B cell (primary cell): ENCODE measurements around the gene DNAAF8. TPM values are rescaled to one million over a fixed set of nuclear protein-coding genes. Genes with fewer than 3 reads are reported as not detected.

ENCODE experiments used
- ATAC-seq: fragments of 200-7000 bp; cut with Tn5 transposase; one replicate; pipeline ENCODE4 v1.10.0; 2021; ENCODE audit warnings: low read depth, mild to moderate bottlenecking, moderate number of reproducible peaks, moderate library complexity
- CTCF ChIA-PET: fragments of 350-600 bp; sonication (Branson Sonifier 250); formaldehyde crosslinking; loops from one replicate; lab custom pipeline; 2021; ENCODE audit warnings: antibody characterized with exemption, inconsistent platforms; lab: Charles Lee
- POLR2A ChIA-PET: fragments of 350-600 bp; sonication (Branson Sonifier 250); formaldehyde crosslinking; loops from one replicate; lab custom pipeline; 2021; ENCODE audit warnings: antibody characterized with exemption; lab: Charles Lee
- DNase-seq: peaks from one replicate; pipeline ENCODE4 v3.0.0; 2013
- H2AFZ ChIP-seq: 2 replicates; pipeline ENCODE4 v1.6.1; 2012; ENCODE audit warnings: mild to moderate bottlenecking, low read depth, low read length; ENCODE audit not compliant: insufficient read depth, poor library complexity, severe bottlenecking
- H3K27ac ChIP-seq, 2 donors: 1 replicate in 1 of 2; 2 replicates in 1 of 2; pipeline ENCODE4 v1.5.1; 2012 to 2013; ENCODE audit warnings: low read length in 2 of 2, mild to moderate bottlenecking in 2 of 2, moderate library complexity in 1 of 2
- H3K27me3 ChIP-seq, 4 experiments: fragments of 200-600 bp in 1 of 4; sonication (generic) in 1 of 4; replicated peaks in 1 of 4; 1 replicate in 2 of 4; 2 replicates in 2 of 4; pipeline versions ENCODE4 v1.6.1 to v1.7.0; 2013 to 2016; ENCODE audit warnings: low read length in 3 of 4, mild to moderate bottlenecking in 2 of 4, mixed read lengths in 1 of 4, moderate library complexity in 1 of 4; ENCODE audit not compliant: insufficient read depth in 4 of 4, control insufficient read depth in 3 of 4; ENCODE audit errors: control extremely low read depth in 1 of 4
- H3K36me3 ChIP-seq, 2 experiments: replicated peaks in 1 of 2; 1 replicate in 1 of 2; 2 replicates in 1 of 2; pipeline versions ENCODE4 v1.6.1 to v1.7.1; 2013; ENCODE audit warnings: low read length in 1 of 2; ENCODE audit not compliant: insufficient read depth in 2 of 2, control insufficient read depth in 1 of 2; ENCODE audit errors: control extremely low read depth in 1 of 2, extremely low read depth in 1 of 2
- H3K4me1 ChIP-seq, 2 donors: fragments of 200-600 bp in 1 of 2; sonication (generic) in 1 of 2; 1 replicate in 1 of 2; 2 replicates in 1 of 2; pipeline versions ENCODE4 v1.5.1 to v1.6.1; 2013 to 2017; ENCODE audit warnings: low read length in 2 of 2; ENCODE audit not compliant: control insufficient read depth in 2 of 2, insufficient read depth in 2 of 2
- H3K4me2 ChIP-seq: replicated peaks from 2 replicates; pipeline ENCODE3; 2012; ENCODE audit warnings: mild to moderate bottlenecking, low read depth, low read length; ENCODE audit not compliant: poor library complexity, severe bottlenecking
- H3K4me3 ChIP-seq, 5 experiments: fragments of 200-600 bp in 1 of 5; sonication (generic) in 1 of 5; 1 replicate in 3 of 5; 2 replicates in 2 of 5; pipeline versions ENCODE4 v1.5.1 to v1.7.0; 2011 to 2016; ENCODE audit warnings: low read length in 4 of 5, mild to moderate bottlenecking in 4 of 5, low read depth in 2 of 5, control low read depth in 1 of 5, moderate library complexity in 1 of 5; ENCODE audit not compliant: insufficient read depth in 1 of 5; ENCODE audit errors: control extremely low read depth in 1 of 5, extremely low read depth in 1 of 5
- H3K79me2 ChIP-seq: fragments of 200-600 bp; sonication (generic); one replicate; pipeline ENCODE4 v1.6.0; 2016; ENCODE audit warnings: low read length; ENCODE audit not compliant: control insufficient read depth, insufficient read depth
- H3K9ac ChIP-seq: fragments of 200-600 bp; sonication (generic); 2 replicates; pipeline ENCODE4 v1.6.1; 2017; ENCODE audit warnings: mild to moderate bottlenecking, low read length, moderate library complexity
- H3K9me3 ChIP-seq, 3 donors: one replicate each; pipeline versions ENCODE4 v1.6.1 to v1.7.1; 2013; ENCODE audit warnings: low read length in 2 of 3; ENCODE audit not compliant: control insufficient read depth in 2 of 3, insufficient read depth in 1 of 3; ENCODE audit errors: control extremely low read depth in 1 of 3
- H4K20me1 ChIP-seq: 2 replicates; pipeline ENCODE4 v1.6.0; 2012; ENCODE audit warnings: mild to moderate bottlenecking, low read length; ENCODE audit not compliant: insufficient read depth, control insufficient read depth, poor library complexity, severe bottlenecking
- H3K27ac Mint-ChIP-seq: one replicate; pipeline ENCODE4 v1.8.0; 2021; ENCODE audit warnings: mixed read lengths
- H3K27me3 Mint-ChIP-seq: one replicate; pipeline ENCODE4 v1.8.0; 2021; ENCODE audit warnings: mixed read lengths
- H3K4me1 Mint-ChIP-seq: one replicate; pipeline ENCODE4 v1.8.0; 2021; ENCODE audit warnings: mixed read lengths
- H3K4me3 Mint-ChIP-seq: one replicate; pipeline ENCODE4 v1.8.0; 2021; ENCODE audit warnings: mixed read lengths
- H3K9me3 Mint-ChIP-seq: one replicate; pipeline ENCODE4 v1.8.0; 2022; ENCODE audit warnings: mixed read lengths; ENCODE audit not compliant: insufficient read depth
- CTCF ChIP-seq: fragments of 200-600 bp; IDR thresholded peaks from one replicate; pipeline ENCODE4 v1.8.0; 2022; ENCODE audit warnings: antibody characterized with exemption, mild to moderate bottlenecking
- EZH2 ChIP-seq: IDR thresholded peaks from 2 replicates; pipeline ENCODE4 v1.6.1; 2012; ENCODE audit warnings: borderline replicate concordance, low read depth, mild to moderate bottlenecking, moderate library complexity, low read length; ENCODE audit not compliant: insufficient read depth, poor library complexity, severe bottlenecking
- WGBS: methylation state at CpG from one replicate; pipeline ENCODE4 v1.1.5; 2013; ENCODE audit warnings: missing lambda C conversion rate; ENCODE audit not compliant: insufficient coverage; 5-methylcytosine and 5-hydroxymethylcytosine counted together
- intact Hi-C: fragments of 100-400 bp; cut with micrococcal nuclease; formaldehyde crosslinking; loops from one replicate; pipeline ENCODE4 v1.10.0; 2022
- polyA plus RNA-seq: library from polyadenylated mRNA; depleted of rRNA; stranded (reverse); fragments of >200 nt; gene quantifications from 2 replicates; pipeline ENCODE4 v1.2.3, GENCODE V29; 2012
- total RNA-seq, 2 donors: library from RNA; stranded (reverse); fragments of 120-200 nt in 1 of 2; gene quantifications; 1 replicate in 1 of 2; 2 replicates in 1 of 2; pipeline versions ENCODE4 v1.2.3 to v1.2.4, GENCODE V29; 2013 to 2022

DNAAF8 gene
- total and polyA plus RNA-seq, 2 donors (not counting 1 experiment from before 2014, with no cell fraction given), result 0.09 to 0.44 TPM

GRCh38 chr16:4696905-4697847, 37.2 kb upstream of the DNAAF8 start:
- no peak overlapping the region for H3K4me2 ChIP-seq
- no peaks in the 10 kb centered on the region for H3K27me3 Mint-ChIP-seq
- ATAC-seq (no peak), DNase-seq (peak; percentile 14)
- no peak overlapping the region for H3K4me3 ChIP-seq
- ChIA-PET CTCF (no interaction called here), POLR2A (no interaction called here)
- H3K4me1 Mint-ChIP-seq, result peaks cover 19% of the 10 kb centered on the region
- peak overlapping the region; percentile 37 for H3K27ac Mint-ChIP-seq
- H3K27ac ChIP-seq, result no peak overlapping the region
- H3K9me3 Mint-ChIP-seq, result no peaks in the 10 kb centered on the region
- peaks cover 16% of the 10 kb centered on the region for H3K79me2 ChIP-seq
- H3K9me3 ChIP-seq, result no peaks in the 10 kb centered on the region
- no peak overlapping the region for H3K4me3 Mint-ChIP-seq
- H2AFZ ChIP-seq, result no peak overlapping the region
- H3K27me3 ChIP-seq, result no peaks in the 10 kb centered on the region
- TF ChIP-seq CTCF (no peak), EZH2 (no peak)
- intact Hi-C loops, result no loop called here
- H4K20me1 ChIP-seq, result peaks cover 13% of the 10 kb centered on the region
- peaks cover 0 to 43% of the 10 kb centered on the region in 2 experiments for H3K36me3 ChIP-seq
- 94% methylated on average over 33 of the region's 33 CpGs for WGBS
- H3K9ac ChIP-seq, result no peak overlapping the region
- peaks cover 13 to 16% of the 10 kb centered on the region in 2 donors for H3K4me1 ChIP-seq

- H3K27ac Mint-ChIP-seq, result no peak overlapping the region
- H2AFZ ChIP-seq, result no peak overlapping the region
- no peak overlapping the region for H3K9ac ChIP-seq
- no peak overlapping the region for H3K4me3 ChIP-seq
- H3K27me3 ChIP-seq, result no peaks in the 10 kb centered on the region
- H3K79me2 ChIP-seq, result peaks cover 13% of the 10 kb centered on the region
- DNase-seq (no peak), ATAC-seq (no peak)
- peaks cover 13% of the 10 kb centered on the region for H4K20me1 ChIP-seq
- H3K4me3 Mint-ChIP-seq, result no peak overlapping the region
- H3K9me3 Mint-ChIP-seq, result no peaks in the 10 kb centered on the region
- TF ChIP-seq CTCF (no peak), EZH2 (no peak)
- intact Hi-C loops, result no loop called here
- H3K4me1 Mint-ChIP-seq, result peaks cover 13% of the 10 kb centered on the region
- H3K4me2 ChIP-seq, result no peak overlapping the region
- H3K4me1 ChIP-seq, result peaks cover 6 to 9% of the 10 kb centered on the region in 2 donors
- POLR2A ChIA-PET, result interaction anchor here (0.8 kb wide), 1 partner anchor 13 kb away, joined by 3 read pairs; no protein-coding TSS in a partner anchor
- no peaks in the 10 kb centered on the region for H3K27me3 Mint-ChIP-seq
- H3K9me3 ChIP-seq, result no peaks in the 10 kb centered on the region
- peaks cover 0 to 50% of the 10 kb centered on the region in 2 experiments for H3K36me3 ChIP-seq
- H3K27ac ChIP-seq, result no peak overlapping the region
- CTCF ChIA-PET, result no interaction called here
- 94% methylated on average over 9 of the region's 9 CpGs for WGBS
These were observed 36.5 kb upstream of the DNAAF8 start for GRCh38 chr16:4697848-4698291.
